HG02885 (cell line): ENCODE measurements around the gene ZKSCAN5.
"Not testable (repeated sequence)": the region's sequence is repeated elsewhere in the genome, so short reads cannot be mapped to it uniquely, and the experiment has no call there.

Experiments
- ATAC-seq: cut with Tn5 transposase; IDR thresholded peaks from one replicate; pipeline ENCODE4 v1.9.1; 2021; ENCODE audit warnings: mild to moderate bottlenecking; ENCODE audit not compliant: unreplicated experiment, poor library complexity

ZKSCAN5 gene

DNA sequence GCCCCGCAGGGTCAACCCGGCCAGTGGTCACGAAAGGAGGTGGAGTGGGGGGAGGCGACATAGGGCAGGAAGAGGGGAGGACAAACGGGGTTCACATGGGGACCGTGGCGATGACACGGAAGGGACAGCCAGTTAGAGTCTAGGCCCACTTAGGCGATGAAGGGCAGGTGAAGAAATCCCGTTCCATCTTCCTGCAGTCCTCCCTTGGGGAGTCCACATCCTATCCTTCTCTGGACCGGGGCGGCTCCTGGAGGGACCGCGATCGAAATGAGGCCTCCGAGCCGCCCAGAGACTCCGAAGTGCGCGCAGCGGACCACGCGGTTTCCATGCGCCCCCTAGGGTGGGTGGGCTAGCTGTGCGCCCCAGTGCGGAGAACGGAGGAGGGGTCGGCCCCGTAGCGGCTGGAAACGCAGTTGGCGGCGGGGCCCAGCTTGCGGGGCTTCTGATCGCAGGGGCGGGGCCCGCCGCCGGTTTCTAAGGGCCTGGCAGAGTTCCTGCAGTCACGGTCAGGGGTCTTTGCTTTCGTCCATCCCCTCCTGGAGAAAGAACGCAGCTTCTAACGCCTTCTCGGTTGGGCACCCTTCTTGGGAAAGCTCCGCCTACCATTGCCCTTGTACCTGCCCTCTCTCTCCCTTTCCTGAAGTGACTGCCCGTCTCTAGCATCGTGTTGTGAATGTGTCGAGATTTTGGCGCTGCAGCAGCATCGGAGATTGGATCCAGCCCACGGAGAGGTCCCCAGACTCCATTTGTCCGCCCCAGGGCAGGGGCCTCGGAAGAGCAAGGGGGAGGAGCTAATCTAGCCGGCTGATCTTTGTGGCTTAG, 75.7 kb downstream of the ZKSCAN5 start:
- ATAC-seq: no peak

DNA sequence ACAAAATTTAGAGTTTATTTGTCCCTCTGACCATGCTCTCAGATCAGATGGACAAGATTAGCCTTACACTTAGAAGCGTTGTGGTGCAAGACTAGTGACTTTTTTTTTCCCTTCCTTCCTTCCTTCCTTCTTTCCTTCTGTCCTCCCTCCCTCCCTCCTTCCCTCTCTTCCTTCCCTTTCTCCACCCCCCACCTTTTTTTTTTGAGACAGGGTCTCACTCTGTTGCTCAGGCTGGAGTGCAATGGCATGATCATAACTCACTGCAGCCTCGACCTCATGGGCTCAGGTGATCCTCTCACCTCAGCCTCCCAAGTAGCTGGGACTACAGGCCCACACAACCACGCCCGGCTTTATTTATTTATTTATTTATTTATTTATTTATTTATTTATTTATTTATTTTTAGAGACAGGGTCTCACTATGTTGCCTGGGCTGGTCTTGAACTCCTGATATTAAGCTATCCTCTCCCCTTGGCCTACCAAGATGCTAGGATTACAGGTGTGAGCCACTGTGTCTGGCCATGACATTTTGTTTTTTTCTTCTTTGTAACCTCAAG, 76.4 kb downstream of the ZKSCAN5 start:
- not testable (repeated sequence) for ATAC-seq
